Aorta (tissue), 5 donors: ENCODE results near the gene DOK5. TPM values are rescaled to one million over a fixed set of nuclear protein-coding genes. Genes with fewer than 3 reads are reported as not detected.

ENCODE experiments used
- ATAC-seq: fragments of 200-7000 bp; cut with Tn5 transposase; one replicate; pipeline ENCODE4 v1.9.1; 2022; ENCODE audit warnings: moderate library complexity; ENCODE audit not compliant: low FRiP score
- DNase-seq, 2 donors: peaks; one replicate each; pipeline ENCODE4 v3.0.0-alpha.2; 2020
- H3K27ac ChIP-seq, 2 donors: one replicate each; pipeline ENCODE4 v1.5.1; 2013; ENCODE audit warnings: low read length in 2 of 2, mild to moderate bottlenecking in 2 of 2, moderate library complexity in 2 of 2, control low read depth in 1 of 2, inconsistent platforms in 1 of 2, low read depth in 1 of 2
- H3K27me3 ChIP-seq, 2 donors: one replicate each; pipeline ENCODE4 v1.6.1; 2013; ENCODE audit warnings: control low read depth in 1 of 2, low read length in 1 of 2, mild to moderate bottlenecking in 1 of 2, moderate library complexity in 1 of 2; ENCODE audit not compliant: insufficient read depth in 2 of 2, control insufficient read depth in 1 of 2
- H3K36me3 ChIP-seq, 2 donors: one replicate each; pipeline ENCODE4 v1.6.1; 2013; ENCODE audit warnings: control low read depth in 1 of 2, low read length in 1 of 2, mild to moderate bottlenecking in 1 of 2; ENCODE audit not compliant: insufficient read depth in 2 of 2, control insufficient read depth in 1 of 2
- H3K4me1 ChIP-seq, 2 donors: one replicate each; pipeline ENCODE4 v1.6.1; 2013; ENCODE audit warnings: low read length in 2 of 2, control low read depth in 1 of 2, mild to moderate bottlenecking in 1 of 2, moderate library complexity in 1 of 2; ENCODE audit not compliant: insufficient read depth in 2 of 2, control insufficient read depth in 1 of 2
- H3K4me3 ChIP-seq, 2 donors: one replicate each; pipeline ENCODE4 v1.5.1; 2013; ENCODE audit warnings: low read length in 2 of 2, control low read depth in 1 of 2, mild to moderate bottlenecking in 1 of 2
- H3K9me3 ChIP-seq: one replicate; pipeline ENCODE4 v1.6.1; 2013; ENCODE audit warnings: mild to moderate bottlenecking, low read length; ENCODE audit not compliant: control insufficient read depth
- WGBS, 2 donors: extraction: QIAGEN DNeasy Blood & Tissue Kit; methylation state at CpG; one replicate each; pipeline ENCODE4 v1.1.7; 2013; 5-methylcytosine and 5-hydroxymethylcytosine counted together
- intact Hi-C, 2 donors: fragments of 100-400 bp; cut with DNase I; formaldehyde crosslinking; loops; one replicate each; pipeline versions ENCODE4 v1.14.2 to v1.15.0; 2022
- polyA plus RNA-seq, 2 donors: library from polyadenylated mRNA; stranded (reverse); fragments of 200-250 nt; gene quantifications; one replicate each; pipeline ENCODE4 v1.2.3, GENCODE V29; 2013
- total RNA-seq, 2 donors: library from RNA; stranded (reverse); fragmentation: NEBNext Ultra II Directional; extraction: Animal tissue kit (Norgen Biotek cat#: 25700); gene quantifications; one replicate each; pipeline ENCODE4 v1.2.1, GENCODE V29; 2021
- donor health status: healthy with polysubstance abuse.
- donor health status: Bipolar disorder and iron deficiency.
- donor health status: DM: no; HTN: no; CAD: no.
- donor health status: DM: no; HTN: no; CAD: no.
- donor health status: DM: yes; HTN: yes; CAD: no.

DOK5 gene
- total and polyA plus RNA-seq, 4 donors = 5.2 to 13.3 (median 9.0) TPM

DNA sequence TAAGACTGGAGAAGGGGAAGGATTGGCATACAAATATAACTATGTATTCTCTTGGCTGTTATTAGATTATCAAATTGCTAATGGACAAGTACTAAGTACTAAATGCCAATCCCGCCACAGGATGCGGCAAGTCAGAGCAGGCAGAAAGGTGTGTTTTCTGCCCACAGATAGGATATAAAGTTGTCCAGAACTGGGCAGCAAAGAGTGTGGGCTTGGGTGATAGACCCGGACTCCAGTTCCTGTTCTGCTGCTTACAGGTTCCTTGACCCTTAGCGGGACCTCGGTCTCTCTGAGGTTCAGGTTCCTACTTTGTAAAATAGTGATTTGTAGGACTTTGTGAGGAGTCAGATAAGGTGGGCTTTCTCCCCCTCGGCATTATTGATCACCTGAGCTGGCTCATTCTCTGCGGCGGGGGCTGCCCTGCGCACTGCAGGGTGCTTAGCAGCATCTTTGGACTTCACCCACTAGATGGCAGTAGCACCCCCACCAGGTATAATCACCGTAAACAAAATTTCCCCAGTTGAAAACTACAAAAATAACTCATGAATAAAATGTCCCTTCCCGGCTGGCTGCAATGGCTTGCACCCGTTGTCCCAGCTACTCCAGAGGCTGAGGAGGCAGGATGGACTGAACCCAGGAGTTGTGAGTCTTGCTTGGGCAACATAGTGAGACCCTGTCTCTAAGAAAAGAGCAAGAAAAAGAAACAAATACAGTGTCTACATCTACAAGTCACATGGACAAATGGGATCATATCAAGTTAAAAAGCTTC, 193.1 kb downstream of the DOK5 start:
- Histone ChIP-seq H3K9me3 (no peaks in the 10 kb centered on the region), H3K4me1 (no peaks in the 10 kb centered on the region), H3K4me3 (no peak overlapping the region), H3K27me3 (no peaks in the 10 kb centered on the region), H3K36me3 (no peaks in the 10 kb centered on the region), H3K27ac (no peak overlapping the region)
- 31 to 34% methylated on average over 12 of the region's 12 CpGs for WGBS, 2 donors
- intact Hi-C loops = no loop called here
- ATAC-seq (no peak), DNase-seq (no peak)

DNA sequence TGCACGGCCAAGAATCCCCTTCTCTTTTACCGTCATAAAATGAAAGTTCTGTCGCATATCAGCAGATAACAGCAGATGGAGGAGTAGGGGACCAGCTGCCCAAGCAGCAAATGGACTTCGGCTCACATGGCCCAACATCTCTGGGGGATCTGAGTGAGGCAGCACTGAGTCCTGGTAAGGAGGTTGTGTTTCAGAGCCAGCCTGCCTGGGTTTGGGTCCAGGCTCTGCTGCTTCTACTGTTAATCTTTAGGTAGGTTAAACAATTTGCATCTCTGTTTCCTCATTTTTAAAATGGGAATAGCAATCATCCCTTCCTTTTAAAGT, 193.6 kb downstream of the DOK5 start:
- Histone ChIP-seq H3K4me1 (no peaks in the 10 kb centered on the region), H3K27ac (no peak overlapping the region), H3K4me3 (no peak overlapping the region), H3K9me3 (no peaks in the 10 kb centered on the region), H3K36me3 (no peaks in the 10 kb centered on the region), H3K27me3 (no peaks in the 10 kb centered on the region)
- intact Hi-C loops = no loop called here
- no peak for DNase-seq
- 57 to 58% methylated on average over 4 of the region's 4 CpGs for WGBS, 2 donors
- no peak for ATAC-seq

GRCh38 chr20:54678253-54678652, 202.9 kb downstream of the DOK5 start:
- Histone ChIP-seq H3K27me3 (no peaks in the 10 kb centered on the region), H3K4me3 (no peak overlapping the region), H3K9me3 (no peaks in the 10 kb centered on the region), H3K27ac (no peak overlapping the region), H3K4me1 (no peaks in the 10 kb centered on the region), H3K36me3 (no peaks in the 10 kb centered on the region)
- intact Hi-C loops = no loop called here
- no peak for ATAC-seq
- no peak for DNase-seq
- WGBS, 2 donors = 52 to 60% methylated on average over 1 of the region's 1 CpG

- 34 to 40% methylated on average over 5 of the region's 5 CpGs for WGBS, 2 donors
- Histone ChIP-seq H3K4me1 (no peaks in the 10 kb centered on the region), H3K27me3 (no peaks in the 10 kb centered on the region), H3K27ac (no peak overlapping the region), H3K36me3 (no peaks in the 10 kb centered on the region), H3K4me3 (no peak overlapping the region), H3K9me3 (no peaks in the 10 kb centered on the region)
- intact Hi-C loops = no loop called here
- DNase-seq = no peak
- no peak for ATAC-seq
Measured at GRCh38 chr20:54680439-54680838, 205.0 kb downstream of the DOK5 start.

GRCh38 chr20:54680872-54681619, 205.7 kb downstream of the DOK5 start:
- ATAC-seq = no peak
- 8% methylated on average over 14 of the region's 14 CpGs for WGBS, 2 donors
- Histone ChIP-seq H3K9me3 (no peaks in the 10 kb centered on the region), H3K4me3 (no peak overlapping the region), H3K27ac (no peak overlapping the region), H3K27me3 (no peaks in the 10 kb centered on the region), H3K4me1 (no peaks in the 10 kb centered on the region), H3K36me3 (no peaks in the 10 kb centered on the region)
- intact Hi-C loops = no loop called here
- no peak for DNase-seq

GRCh38 chr20:54681869-54682268, 206.5 kb downstream of the DOK5 start:
- no peak for DNase-seq
- intact Hi-C loops = no loop called here
- no peak for ATAC-seq
- H3K27me3 ChIP-seq = no peaks in the 10 kb centered on the region
- WGBS, 2 donors = 41 to 42% methylated on average over 6 of the region's 6 CpGs
- H3K4me1 ChIP-seq = no peaks in the 10 kb centered on the region
- H3K9me3 ChIP-seq = no peaks in the 10 kb centered on the region
- no peaks in the 10 kb centered on the region for H3K36me3 ChIP-seq
- H3K4me3 ChIP-seq = no peak overlapping the region
- no peak overlapping the region for H3K27ac ChIP-seq

- H3K4me1 ChIP-seq = no peaks in the 10 kb centered on the region
- no peak overlapping the region for H3K27ac ChIP-seq
- no peaks in the 10 kb centered on the region for H3K27me3 ChIP-seq
- 72 to 95% methylated on average over 1 of the region's 1 CpG for WGBS, 2 donors
- intact Hi-C loops = no loop called here
- no peak overlapping the region for H3K4me3 ChIP-seq
- H3K36me3 ChIP-seq = no peaks in the 10 kb centered on the region
- ATAC-seq = no peak
- no peaks in the 10 kb centered on the region for H3K9me3 ChIP-seq
- DNase-seq = no peak
Measured at GRCh38 chr20:54688476-54688875, 213.1 kb downstream of the DOK5 start.

GRCh38 chr20:54690323-54690722, 214.9 kb downstream of the DOK5 start:
- WGBS, 2 donors = 66 to 74% methylated on average over 3 of the region's 3 CpGs
- Histone ChIP-seq H3K4me1 (no peaks in the 10 kb centered on the region), H3K9me3 (peaks cover 2% of the 10 kb centered on the region), H3K36me3 (no peaks in the 10 kb centered on the region), H3K27me3 (no peaks in the 10 kb centered on the region), H3K4me3 (no peak overlapping the region), H3K27ac (no peak overlapping the region)
- intact Hi-C loops = no loop called here
- DNase-seq (no peak), ATAC-seq (no peak)

DNA sequence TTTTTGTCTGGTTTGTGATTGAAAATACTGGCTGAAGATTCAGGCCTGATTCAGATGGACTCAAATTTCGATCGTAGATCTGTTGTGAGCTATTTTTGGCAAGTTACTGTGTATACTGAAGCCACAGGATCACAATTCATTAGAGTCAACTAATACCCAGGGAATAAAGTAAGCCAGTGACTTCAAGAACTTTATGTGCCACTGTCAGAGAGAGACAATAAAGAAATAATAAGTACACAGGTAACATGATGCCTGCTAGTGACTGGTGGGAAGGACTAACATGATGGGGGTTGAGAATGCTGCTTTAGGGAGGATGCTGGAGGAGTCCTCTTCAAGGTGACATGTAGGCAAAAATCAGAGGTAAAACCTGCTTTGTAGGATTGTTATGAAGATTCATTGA, 215.9 kb downstream of the DOK5 start:
- no peak for DNase-seq
- intact Hi-C loops = no loop called here
- no peaks in the 10 kb centered on the region for H3K4me1 ChIP-seq
- H3K9me3 ChIP-seq = peaks cover 4% of the 10 kb centered on the region
- H3K36me3 ChIP-seq = no peaks in the 10 kb centered on the region
- no peaks in the 10 kb centered on the region for H3K27me3 ChIP-seq
- H3K27ac ChIP-seq = no peak overlapping the region
- 30% methylated on average over 2 of the region's 2 CpGs for WGBS, 2 donors
- H3K4me3 ChIP-seq = no peak overlapping the region
- ATAC-seq = no peak
